Endodermal cell (in vitro differentiated cells): ENCODE measurements around the gene HTRA2. TPM values are rescaled to one million over a fixed set of nuclear protein-coding genes. Genes with fewer than 3 reads are reported as not detected.

ENCODE experiments used
- DNase-seq: peaks from one replicate; pipeline ENCODE4 v3.0.0-alpha.2; 2017
- H3K27ac ChIP-seq: 2 replicates; pipeline ENCODE4 v1.5.1; 2013; ENCODE audit warnings: mild to moderate bottlenecking, low read depth, low read length, moderate library complexity
- H3K27me3 ChIP-seq: 2 replicates; pipeline ENCODE4 v1.6.1; 2013; ENCODE audit warnings: mild to moderate bottlenecking, low read length, moderate library complexity; ENCODE audit not compliant: insufficient read depth, control insufficient read depth, poor library complexity, severe bottlenecking
- H3K36me3 ChIP-seq: 2 replicates; pipeline ENCODE4 v1.7.0; 2013; ENCODE audit warnings: mild to moderate bottlenecking, low read length, moderate library complexity; ENCODE audit not compliant: control insufficient read depth, insufficient read depth
- H3K4me1 ChIP-seq: one replicate; pipeline ENCODE4 v1.7.0; 2013; ENCODE audit warnings: low read length; ENCODE audit not compliant: control insufficient read depth, insufficient read depth
- H3K4me3 ChIP-seq: 2 replicates; pipeline ENCODE4 v1.5.1; 2013; ENCODE audit warnings: mild to moderate bottlenecking, low read length, moderate library complexity
- H3K9ac ChIP-seq: 2 replicates; pipeline ENCODE4 v1.6.1; 2013; ENCODE audit warnings: mild to moderate bottlenecking, low read length, moderate library complexity; ENCODE audit not compliant: poor library complexity, severe bottlenecking; ENCODE audit errors: extremely low read depth
- H3K9me3 ChIP-seq: 2 replicates; pipeline ENCODE4 v1.6.1; 2013; ENCODE audit warnings: mild to moderate bottlenecking, low read length, moderate library complexity; ENCODE audit not compliant: control insufficient read depth
- H3K27ac Mint-ChIP-seq: 2 replicates; pipeline ENCODE4 v1.8.0; 2020; ENCODE audit warnings: mixed read lengths
- H3K27me3 Mint-ChIP-seq: 2 replicates; pipeline ENCODE4 v1.8.0; 2021; ENCODE audit warnings: mild to moderate bottlenecking, mixed read lengths; ENCODE audit not compliant: insufficient read depth
- H3K36me3 Mint-ChIP-seq: 2 replicates; pipeline ENCODE4 v1.8.0; 2020; ENCODE audit warnings: low read depth, mixed read lengths
- H3K4me1 Mint-ChIP-seq: 2 replicates; pipeline ENCODE4 v1.8.0; 2020; ENCODE audit warnings: mixed read lengths
- H3K4me3 Mint-ChIP-seq: 2 replicates; pipeline ENCODE4 v1.8.0; 2020; ENCODE audit warnings: mild to moderate bottlenecking, moderate library complexity, mixed read lengths
- H3K9me3 Mint-ChIP-seq: 2 replicates; pipeline ENCODE4 v1.8.0; 2020; ENCODE audit warnings: mild to moderate bottlenecking, mixed read lengths
- CTCF ChIP-seq: fragments of 200-600 bp; sonication (generic); conservative IDR thresholded peaks from 2 replicates; pipeline ENCODE4 v1.5.0; 2021; ENCODE audit warnings: antibody characterized with exemption, mild to moderate bottlenecking
- WGBS, 2 experiments: methylation state at CpG; one replicate each; pipeline versions ENCODE4 v1.1.5 to v1.1.7; 2013; ENCODE audit warnings: missing lambda C conversion rate in 2 of 2, mixed read lengths in 1 of 2; ENCODE audit not compliant: insufficient coverage in 1 of 2, insufficient read length in 1 of 2; 5-methylcytosine and 5-hydroxymethylcytosine counted together
- total RNA-seq, 2 donors: library from RNA; stranded (reverse); fragmentation: NEBNext Ultra II Directional in 1 of 2; extraction: Animal tissue kit (Norgen Biotek cat#: 25700) in 1 of 2; gene quantifications; 2 replicates in 1 of 2; 3 replicates in 1 of 2; pipeline ENCODE4 v1.2.1, GENCODE V29; 2021

Gene HTRA2
- total RNA-seq, 2 donors from 2014 or later: 32.8 to 38.9 TPM

- Mint-ChIP-seq H3K9me3 (no peaks in the 10 kb centered on the region), H3K36me3 (peaks cover 22% of the 10 kb centered on the region), H3K27me3 (peaks cover 67% of the 10 kb centered on the region), H3K4me3 (peak overlapping the region; percentile 96), H3K27ac (no peak overlapping the region), H3K4me1 (peaks cover 35% of the 10 kb centered on the region)
- no peak overlapping the region for H3K27ac ChIP-seq
- no peaks in the 10 kb centered on the region for H3K9me3 ChIP-seq
- H3K27me3 ChIP-seq: peaks cover 64% of the 10 kb centered on the region
- TF ChIP-seq CTCF: no peak
- no peak for DNase-seq
- peaks cover 4% of the 10 kb centered on the region for H3K4me1 ChIP-seq
- no peak overlapping the region for H3K9ac ChIP-seq
- H3K36me3 ChIP-seq: peaks cover 11% of the 10 kb centered on the region
- peak overlapping the region; percentile 66 for H3K4me3 ChIP-seq
- 94 to 97% methylated on average over 6 to 14 of the region's 14 CpGs for WGBS, 2 experiments
Measured at GRCh38 chr2:74505448-74506246, 24.1 kb upstream of the HTRA2 start.

DNA sequence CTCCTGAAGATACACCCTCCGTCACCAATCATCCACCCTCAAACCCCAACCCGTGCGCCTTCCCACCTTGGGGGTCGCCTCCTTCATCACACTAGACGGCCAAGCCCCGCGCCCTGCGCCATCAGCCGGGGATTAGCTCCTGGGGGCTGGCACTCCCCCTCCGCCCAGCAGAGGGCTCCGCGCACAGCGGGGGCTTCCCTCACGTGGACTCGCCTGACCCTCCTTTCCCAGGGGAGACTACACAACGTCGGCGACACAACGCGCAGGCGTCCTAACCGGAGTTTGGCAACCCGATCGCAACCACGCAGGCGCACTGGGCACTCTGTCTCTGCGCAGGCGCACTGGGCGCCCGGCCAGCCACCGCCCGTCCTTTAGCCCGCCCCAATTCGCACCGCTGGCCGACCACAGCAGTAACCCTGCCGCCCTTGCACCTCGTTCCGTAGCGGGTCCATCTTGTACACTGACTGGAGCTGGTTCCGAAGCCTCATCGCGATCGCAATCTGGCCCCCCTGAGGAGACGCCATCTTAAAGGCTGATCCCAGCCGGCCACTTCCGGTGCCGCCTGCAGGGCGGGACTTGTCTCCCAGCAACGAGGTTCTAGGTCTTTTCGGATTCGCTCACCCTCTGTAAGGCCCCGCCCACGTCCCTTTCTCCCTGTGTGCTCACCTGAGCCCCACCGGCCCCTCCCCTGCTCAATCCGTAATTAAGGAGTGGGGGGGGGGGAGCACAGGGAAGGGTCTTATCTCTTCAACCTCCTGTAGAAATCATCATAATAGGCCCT lies 22.4 kb upstream of the HTRA2 start, which contains the start of gene PCGF1:
PCGF1 (minus strand) TSS at position 551 of the 781 bp plus-strand sequence; CDS start at position 524, 27 bp downstream.
- DNase-seq: peak; percentile 99
- WGBS, 2 experiments: 0% methylated on average over 12 to 53 of the region's 56 CpGs
- peak within 1 kb of the TSS; percentile 96 for H3K4me3 Mint-ChIP-seq
- Histone ChIP-seq H3K4me3 (peak within 1 kb of the TSS; percentile 88), H3K4me1 (peaks cover 4% of the 10 kb centered on the region), H3K36me3 (peaks cover 11% of the 10 kb centered on the region), H3K27me3 (peaks cover 64% of the 10 kb centered on the region), H3K27ac (peak within 1 kb of the TSS; percentile 58), H3K9me3 (no peaks in the 10 kb centered on the region), H3K9ac (peak within 1 kb of the TSS; percentile 80)
- TF ChIP-seq CTCF: peak; percentile 69
- H3K27ac Mint-ChIP-seq: peak within 1 kb of the TSS; percentile 100
- no peaks in the 10 kb centered on the region for H3K9me3 Mint-ChIP-seq
- H3K36me3 Mint-ChIP-seq: peaks cover 22% of the 10 kb centered on the region
- peaks cover 25% of the 10 kb centered on the region for H3K4me1 Mint-ChIP-seq
- H3K27me3 Mint-ChIP-seq: peaks cover 67% of the 10 kb centered on the region

DNA sequence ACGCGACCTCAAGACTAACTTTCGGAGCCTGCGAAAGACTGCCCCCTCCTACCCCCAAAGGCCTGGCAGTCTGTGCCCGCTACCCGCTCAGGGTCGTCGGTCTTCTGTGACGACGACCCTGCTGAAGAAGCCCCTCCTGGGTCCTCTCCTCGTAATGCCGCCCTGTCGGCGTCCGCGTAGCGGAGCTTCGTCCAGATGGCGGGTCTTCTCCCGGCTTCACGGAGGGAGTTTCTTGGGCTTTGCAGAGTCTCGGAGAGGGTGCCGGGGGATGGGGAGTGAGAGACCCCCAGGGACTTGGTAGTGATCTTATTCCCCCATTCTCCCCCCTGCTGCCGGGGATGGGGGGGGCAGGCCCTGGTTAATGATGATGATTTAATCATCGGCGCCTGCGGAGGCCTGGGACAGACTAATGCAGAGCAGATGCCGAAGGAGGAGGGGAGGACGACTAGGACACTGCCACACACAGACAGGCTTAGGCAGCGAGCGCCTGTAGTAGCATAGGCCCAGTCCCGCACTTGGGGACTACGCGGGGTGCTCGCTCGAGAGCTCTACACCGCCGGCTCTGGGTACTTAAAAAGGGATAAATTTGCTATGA lies 21.7 kb upstream of the HTRA2 start:
- Histone ChIP-seq H3K27ac (no peak overlapping the region), H3K4me1 (peaks cover 4% of the 10 kb centered on the region), H3K9ac (peak overlapping the region; percentile 80), H3K4me3 (peak overlapping the region; percentile 88), H3K9me3 (no peaks in the 10 kb centered on the region), H3K36me3 (peaks cover 11% of the 10 kb centered on the region), H3K27me3 (peaks cover 64% of the 10 kb centered on the region)
- peak overlapping the region; percentile 96 for H3K4me3 Mint-ChIP-seq
- no peaks in the 10 kb centered on the region for H3K9me3 Mint-ChIP-seq
- H3K36me3 Mint-ChIP-seq: peaks cover 22% of the 10 kb centered on the region
- peaks cover 27% of the 10 kb centered on the region for H3K4me1 Mint-ChIP-seq
- peaks cover 67% of the 10 kb centered on the region for H3K27me3 Mint-ChIP-seq
- peak overlapping the region; percentile 100 for H3K27ac Mint-ChIP-seq
- peak; percentile 83 for DNase-seq
- no peak for TF ChIP-seq CTCF
- 7 to 11% methylated on average over 21 to 36 of the region's 38 CpGs for WGBS, 2 experiments
